ENCODE measurements around the gene PHACTR3.

- TF ChIP-seq CTCF (IDR thresholded peaks at IDR 0.05 in 8 of 11, conservative IDR thresholded peaks at IDR 0.05 in 3 of 11) (no peak), POLR2A (IDR thresholded peaks at IDR 0.05) (no peak)
These were observed 94.3 kb downstream of the PHACTR3 start for GRCh38 chr20:59698598-59698997.

Measured in spleen (tissue), 7 donors.